ENCODE measurements around the gene BMPR1B.

Gene BMPR1B

GRCh38 chr4:94803181-94803580, 45.4 kb downstream of the BMPR1B start:
- H3K4me3 ChIP-seq (replicated peaks; ENCODE audit: low read depth, low read length): no peak overlapping the region
- peak; percentile 3 for DNase-seq (ENCODE audit: low read depth)
- TF ChIP-seq, protein P1, sequence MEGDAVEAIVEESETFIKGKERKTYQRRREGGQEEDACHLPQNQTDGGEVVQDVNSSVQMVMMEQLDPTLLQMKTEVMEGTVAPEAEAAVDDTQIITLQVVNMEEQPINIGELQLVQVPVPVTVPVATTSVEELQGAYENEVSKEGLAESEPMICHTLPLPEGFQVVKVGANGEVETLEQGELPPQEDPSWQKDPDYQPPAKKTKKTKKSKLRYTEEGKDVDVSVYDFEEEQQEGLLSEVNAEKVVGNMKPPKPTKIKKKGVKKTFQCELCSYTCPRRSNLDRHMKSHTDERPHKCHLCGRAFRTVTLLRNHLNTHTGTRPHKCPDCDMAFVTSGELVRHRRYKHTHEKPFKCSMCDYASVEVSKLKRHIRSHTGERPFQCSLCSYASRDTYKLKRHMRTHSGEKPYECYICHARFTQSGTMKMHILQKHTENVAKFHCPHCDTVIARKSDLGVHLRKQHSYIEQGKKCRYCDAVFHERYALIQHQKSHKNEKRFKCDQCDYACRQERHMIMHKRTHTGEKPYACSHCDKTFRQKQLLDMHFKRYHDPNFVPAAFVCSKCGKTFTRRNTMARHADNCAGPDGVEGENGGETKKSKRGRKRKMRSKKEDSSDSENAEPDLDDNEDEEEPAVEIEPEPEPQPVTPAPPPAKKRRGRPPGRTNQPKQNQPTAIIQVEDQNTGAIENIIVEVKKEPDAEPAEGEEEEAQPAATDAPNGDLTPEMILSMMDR (IDR thresholded peaks at IDR 0.05; ENCODE audit: low read length, missing control alignments): no peak

DNA sequence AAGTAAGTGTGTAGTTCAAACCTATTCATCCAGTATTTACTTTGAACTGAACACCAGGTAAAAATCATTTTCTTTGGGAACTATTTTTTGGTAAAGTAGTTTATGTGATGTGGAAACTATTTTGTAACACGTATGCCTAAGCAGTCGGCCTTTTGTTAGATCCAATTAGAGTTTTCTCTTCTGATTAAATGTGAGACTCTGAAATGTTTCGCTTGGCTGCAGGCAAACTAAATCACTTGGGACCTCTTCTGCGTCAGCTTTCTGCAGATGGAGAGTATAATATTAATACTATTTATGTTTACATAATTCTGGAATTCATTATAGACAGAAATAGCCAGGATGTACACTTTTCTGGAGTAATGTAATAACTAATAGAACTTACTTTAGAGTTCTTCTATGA, 46.9 kb downstream of the BMPR1B start:
- H3K4me3 ChIP-seq (replicated peaks; ENCODE audit: low read depth, low read length): no peak overlapping the region
- DNase-seq (ENCODE audit: low read depth): no peak
- TF ChIP-seq, protein P1 (IDR thresholded peaks at IDR 0.05; ENCODE audit: low read length, missing control alignments): no peak

- TF ChIP-seq, protein P1 (IDR thresholded peaks at IDR 0.05; ENCODE audit: low read length, missing control alignments): no peak
- no peak for DNase-seq (ENCODE audit: low read depth)
- H3K4me3 ChIP-seq (replicated peaks; ENCODE audit: low read depth, low read length): no peak overlapping the region
Observed at GRCh38 chr4:94806376-94806775, 48.6 kb downstream of the BMPR1B start.

- no peak overlapping the region for H3K4me3 ChIP-seq (replicated peaks; ENCODE audit: low read depth, low read length)
- TF ChIP-seq, protein P1 (IDR thresholded peaks at IDR 0.05; ENCODE audit: low read length, missing control alignments): no peak
- no peak for DNase-seq (ENCODE audit: low read depth)
Observed at GRCh38 chr4:94811643-94812042, 53.9 kb downstream of the BMPR1B start.

- TF ChIP-seq, protein P1 (IDR thresholded peaks at IDR 0.05; ENCODE audit: low read length, missing control alignments): no peak
- no peak overlapping the region for H3K4me3 ChIP-seq (replicated peaks; ENCODE audit: low read depth, low read length)
- DNase-seq (ENCODE audit: low read depth): no peak
Observed at GRCh38 chr4:94813221-94813620, 55.5 kb downstream of the BMPR1B start.

GRCh38 chr4:94814237-94814636, 56.5 kb downstream of the BMPR1B start:
- TF ChIP-seq, protein P1 (IDR thresholded peaks at IDR 0.05; ENCODE audit: low read length, missing control alignments): no peak
- DNase-seq (ENCODE audit: low read depth): no peak

GRCh38 chr4:94819371-94820168, 61.8 kb downstream of the BMPR1B start:
- DNase-seq (ENCODE audit: low read depth): no peak
- TF ChIP-seq, protein P1 (IDR thresholded peaks at IDR 0.05; ENCODE audit: low read length, missing control alignments): no peak
- H3K4me3 ChIP-seq (replicated peaks; ENCODE audit: low read depth, low read length): no peak overlapping the region

More at GRCh38 chr4:94814237-94814636, 56.5 kb downstream of the BMPR1B start:
- no peak overlapping the region for H3K4me3 ChIP-seq (replicated peaks; ENCODE audit: low read depth, low read length)
